DMS53 treated with DMSO at 0.1 percent for 48 hours (cell line): Measurements from ENCODE around the gene GRID1.
"Not testable (repeated sequence)": the region's sequence is repeated elsewhere in the genome, so short reads cannot be mapped to it uniquely, and the experiment has no call there.

ENCODE experiments used
- DNase-seq: peaks from one replicate; lab custom pipeline; 2025; ENCODE audit not compliant: unreplicated experiment; lab: John Stamatoyannopoulos, UW

Gene GRID1

DNA sequence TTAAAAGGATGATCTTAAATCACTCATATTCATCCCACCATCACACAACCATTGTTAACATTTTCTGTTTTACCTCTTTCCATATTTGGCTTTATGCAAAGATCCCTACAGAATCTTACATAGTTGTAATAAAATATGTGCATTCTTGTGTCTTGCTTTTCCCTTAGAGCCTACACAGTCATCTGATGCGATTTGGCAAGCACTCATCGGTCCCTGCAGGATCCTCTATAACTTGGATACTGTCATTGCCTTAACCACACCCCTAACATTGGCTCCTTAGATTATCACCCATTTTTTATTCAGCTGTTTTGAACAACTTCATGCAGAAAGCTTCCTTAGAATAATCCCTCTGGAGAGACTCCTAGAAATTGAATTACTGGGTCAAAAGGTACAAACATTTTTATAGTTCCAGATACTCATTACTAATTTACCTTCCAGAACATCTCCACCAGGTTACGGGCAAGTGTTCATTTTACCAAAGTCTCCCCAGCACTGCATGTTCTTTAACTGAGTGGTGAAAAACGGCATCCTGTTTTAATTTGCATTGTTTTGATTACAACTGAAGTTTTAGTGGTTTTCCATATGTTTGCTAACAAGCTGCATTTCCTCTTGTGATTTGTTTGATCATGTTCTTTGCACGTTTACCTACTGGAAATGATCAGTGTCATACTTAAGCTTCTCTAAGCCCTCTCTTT, 268.3 kb downstream of the GRID1 start:
- DNase-seq = no peak

DNA sequence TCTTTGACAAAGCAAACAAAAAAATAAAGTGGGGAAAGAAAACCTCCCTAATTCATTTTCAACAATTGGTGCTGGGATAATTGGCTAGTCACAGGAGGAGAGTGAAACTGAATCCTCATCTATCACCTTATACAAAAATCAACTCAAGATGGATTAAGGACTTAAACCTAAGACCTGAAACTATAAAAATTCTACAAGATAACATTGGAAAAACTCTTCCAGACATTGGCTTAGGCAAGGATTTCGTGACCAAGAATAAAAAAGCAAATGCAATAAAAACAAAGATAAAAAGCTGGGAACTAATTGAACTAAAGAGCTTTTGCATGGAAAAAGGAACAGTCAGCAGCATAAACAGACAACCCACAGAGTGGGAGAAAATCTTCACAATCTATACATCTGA, 271.5 kb downstream of the GRID1 start:
- not testable (repeated sequence) for DNase-seq

DNA sequence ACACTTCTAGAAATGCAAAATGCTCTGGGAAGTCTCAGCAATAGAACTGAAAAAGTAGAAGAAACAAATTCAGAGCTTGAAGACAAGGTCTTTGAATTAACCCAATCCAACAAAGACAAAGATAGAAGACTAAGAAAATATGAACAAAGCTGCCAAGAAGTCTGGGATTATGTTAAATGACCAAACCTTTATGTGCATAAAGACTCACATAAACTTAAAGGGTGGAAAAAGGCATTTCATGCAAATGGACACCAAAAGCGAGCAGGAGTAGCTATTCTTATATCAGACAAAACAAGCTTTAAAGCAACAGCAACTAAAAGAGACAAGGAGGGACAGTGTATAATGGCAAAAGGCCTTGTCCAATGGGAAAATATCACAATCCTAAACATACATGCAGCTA, 274.3 kb downstream of the GRID1 start:
- DNase-seq = not testable (repeated sequence)

DNA sequence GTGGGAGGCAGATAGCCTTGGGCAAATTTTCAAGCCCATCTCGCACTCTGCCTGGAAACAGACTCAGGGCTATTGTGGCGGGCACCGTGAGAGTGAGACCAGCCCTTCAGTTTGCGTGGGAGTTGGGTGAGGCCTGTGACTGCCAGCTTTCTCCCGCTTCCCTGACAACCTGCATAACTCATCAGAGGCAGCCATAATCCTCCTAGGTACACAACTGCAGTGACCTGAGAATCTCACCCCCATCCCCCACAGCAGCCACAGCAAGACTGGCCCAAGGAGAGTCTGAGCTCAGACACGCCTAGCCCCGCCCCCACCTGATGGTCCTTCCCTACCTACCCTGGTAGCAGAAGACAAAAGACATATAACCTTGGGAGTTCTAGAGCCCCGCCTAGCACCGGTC, 275.4 kb downstream of the GRID1 start:
- no peak for DNase-seq

DNA sequence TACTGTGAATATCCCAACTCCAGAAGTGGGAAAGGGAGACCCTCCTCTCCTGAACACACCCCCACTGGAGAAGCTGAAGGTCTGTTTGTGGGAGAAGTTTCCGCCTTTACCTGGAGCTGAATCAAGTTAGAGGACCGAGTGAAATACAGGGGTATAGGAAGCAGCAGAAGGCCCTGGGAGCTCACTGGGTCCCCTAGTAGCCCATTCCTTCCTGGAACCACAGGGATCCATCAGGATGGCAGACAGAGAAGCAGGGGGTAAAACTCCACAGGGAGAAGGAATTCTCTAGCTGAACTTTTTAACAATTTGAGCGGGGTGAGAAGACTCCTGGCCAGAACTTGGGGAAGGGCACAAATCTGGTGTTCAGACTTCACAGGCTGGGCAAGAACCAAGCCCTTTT, 275.8 kb downstream of the GRID1 start:
- no peak for DNase-seq

DNA sequence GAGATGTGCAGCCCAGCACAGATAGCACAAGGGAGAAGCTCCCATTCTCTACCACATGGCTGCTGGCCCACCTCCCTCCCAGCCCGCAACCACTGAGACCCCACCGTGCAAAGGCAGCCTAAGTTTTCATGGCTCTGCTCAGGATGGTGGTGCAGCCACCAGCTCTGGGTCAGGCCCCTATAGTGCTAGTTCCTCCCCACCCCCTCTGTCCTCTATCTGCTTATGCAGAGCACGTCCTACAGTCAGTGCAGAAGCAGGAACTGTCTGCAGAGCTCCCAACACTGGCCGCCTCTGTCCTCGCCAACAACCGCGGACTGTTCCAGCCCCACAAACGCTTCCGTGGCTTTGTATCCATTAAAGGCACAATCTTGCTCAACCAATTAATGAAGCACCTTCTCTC, 278.9 kb downstream of the GRID1 start:
- no peak for DNase-seq

DNA sequence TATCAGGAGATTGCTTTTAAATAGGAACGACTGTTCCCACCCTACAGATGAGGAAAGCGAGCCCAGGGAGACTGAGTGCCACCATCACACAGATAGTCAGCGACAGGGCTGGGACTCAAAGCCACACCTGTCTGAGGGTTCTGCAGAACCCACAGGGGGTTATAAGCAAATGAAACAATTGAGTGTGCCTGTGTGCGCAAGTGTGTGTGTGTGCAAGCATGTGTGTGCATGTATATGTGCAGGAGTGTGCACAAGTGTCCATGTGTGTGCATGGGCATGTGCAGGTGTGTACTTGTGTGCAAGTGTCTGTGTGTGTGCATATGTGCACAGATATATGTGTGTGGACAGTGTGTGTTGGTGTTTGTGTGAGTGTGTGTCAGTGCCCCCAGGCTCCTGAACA, 280.2 kb downstream of the GRID1 start:
- DNase-seq = no peak

DNA sequence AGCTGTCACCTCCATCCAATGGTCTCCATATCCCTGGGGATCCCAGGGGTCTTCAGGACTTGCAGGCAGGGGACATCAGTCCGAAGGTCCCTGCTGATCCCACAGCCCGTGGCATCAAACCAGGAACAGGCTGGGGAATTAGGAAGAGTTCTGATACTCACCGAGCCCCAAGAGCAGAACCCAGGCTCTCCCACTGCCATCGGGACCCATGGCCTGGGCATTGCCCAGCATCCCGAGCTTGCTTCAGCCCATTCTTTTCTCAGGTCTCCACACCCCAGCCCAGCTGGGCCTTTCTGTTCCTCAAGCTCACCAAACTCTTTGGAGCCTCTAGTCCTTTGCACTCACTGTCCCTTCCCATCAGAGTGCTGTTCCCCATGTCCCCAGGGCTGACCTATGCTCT, 280.9 kb downstream of the GRID1 start:
- DNase-seq = no peak

DNA sequence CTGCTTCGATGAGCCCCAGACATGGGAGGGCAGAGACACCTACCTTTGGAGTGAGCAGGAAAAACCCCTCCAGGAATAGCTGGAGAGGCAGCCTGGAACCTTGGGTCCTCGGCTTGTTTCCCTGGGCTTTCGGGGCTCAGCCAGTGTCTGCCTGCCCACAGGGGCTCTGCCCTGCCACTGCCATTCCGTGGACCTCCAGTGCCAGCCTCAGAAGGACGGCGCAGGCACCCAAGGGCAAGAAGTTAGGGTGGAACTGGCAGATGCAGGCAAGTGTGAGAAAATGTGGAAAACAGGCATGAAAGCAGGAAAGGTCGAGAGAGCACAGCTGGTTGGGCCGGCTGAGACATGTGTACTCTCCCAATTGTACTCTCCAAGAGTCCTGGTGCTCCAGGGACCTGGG, 281.5 kb downstream of the GRID1 start:
- DNase-seq = no peak

DNA sequence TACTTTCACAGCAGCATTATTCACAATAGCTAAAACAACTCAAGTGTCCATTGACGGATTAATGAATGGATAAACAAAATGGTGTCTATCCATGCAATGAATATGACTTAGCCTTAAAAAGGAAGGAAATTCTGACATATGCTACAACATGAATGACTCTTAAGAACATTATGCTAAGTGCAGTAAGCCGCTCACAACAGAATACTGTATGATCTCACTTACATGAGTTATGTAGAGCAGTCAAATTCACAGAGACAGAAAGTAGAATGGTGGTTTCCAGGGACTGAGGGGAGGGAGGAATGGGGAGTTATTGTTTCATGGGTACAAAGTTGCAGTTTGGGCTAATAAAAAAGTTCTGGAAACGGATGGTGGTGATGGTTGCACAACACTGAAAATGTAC, 282.0 kb downstream of the GRID1 start:
- DNase-seq = no peak

DNA sequence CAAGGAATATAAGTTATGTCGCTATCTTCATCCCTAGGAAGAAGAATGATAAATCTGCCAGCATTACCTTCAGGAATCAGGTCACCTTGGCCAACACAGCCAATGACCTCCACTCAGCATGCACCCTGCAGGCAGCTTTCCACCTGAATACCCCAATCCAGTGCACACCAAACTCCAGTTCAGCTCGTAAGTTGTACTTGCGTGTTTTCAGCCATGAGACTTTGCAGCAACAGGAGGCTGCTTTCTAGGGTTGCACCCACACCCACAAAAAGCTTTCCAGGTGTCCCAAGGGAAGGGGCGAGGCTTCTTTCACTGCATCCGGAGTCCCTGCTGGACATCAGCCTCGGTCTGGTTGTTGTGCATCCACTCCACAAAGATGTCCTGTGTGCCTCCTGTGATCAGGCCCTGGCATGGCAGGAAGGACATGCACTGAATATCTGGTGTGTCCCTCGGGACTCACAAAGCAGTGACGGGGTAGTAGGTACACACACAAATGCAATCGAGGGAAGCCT, 282.9 kb downstream of the GRID1 start:
- DNase-seq = no peak

DNA sequence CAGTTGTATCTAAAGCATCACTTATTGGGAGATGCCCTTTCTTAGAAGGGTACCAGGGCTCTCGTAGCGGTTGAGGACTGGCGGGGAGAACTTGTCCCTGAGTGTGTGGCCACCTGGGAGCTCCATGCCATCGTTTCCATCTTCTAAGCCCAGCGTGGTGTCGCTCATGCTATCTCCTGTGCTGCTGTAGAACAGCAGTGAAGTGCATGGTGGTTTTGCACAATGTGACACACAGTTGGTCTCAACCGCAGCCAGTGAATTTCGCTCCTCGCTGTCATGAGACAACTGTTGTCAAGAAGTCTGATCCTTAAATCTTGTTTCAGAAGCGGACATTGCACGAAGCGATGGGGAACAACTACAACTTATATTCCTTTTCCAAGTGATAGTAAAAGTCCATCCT, 283.4 kb downstream of the GRID1 start:
- no peak for DNase-seq

DNA sequence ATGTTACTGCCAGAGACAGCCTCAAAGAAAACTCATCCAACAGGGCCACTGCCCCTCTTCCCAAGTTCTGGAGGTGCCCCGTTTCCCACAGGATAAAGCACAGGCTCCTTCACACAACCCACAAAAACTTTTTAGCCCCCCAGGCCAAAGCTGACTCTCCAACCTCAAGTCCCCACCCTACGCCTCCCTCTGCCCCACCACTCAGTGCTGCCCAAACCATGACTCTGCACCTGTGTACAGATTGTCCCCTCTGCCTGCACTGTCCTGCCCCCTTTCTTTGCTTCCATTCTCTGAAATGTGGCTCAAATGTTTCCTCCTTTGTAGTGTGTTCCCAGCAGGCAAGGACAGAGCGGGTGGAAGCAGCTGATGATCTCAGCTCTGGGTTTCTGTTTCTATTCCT, 284.0 kb downstream of the GRID1 start:
- DNase-seq = no peak

DNA sequence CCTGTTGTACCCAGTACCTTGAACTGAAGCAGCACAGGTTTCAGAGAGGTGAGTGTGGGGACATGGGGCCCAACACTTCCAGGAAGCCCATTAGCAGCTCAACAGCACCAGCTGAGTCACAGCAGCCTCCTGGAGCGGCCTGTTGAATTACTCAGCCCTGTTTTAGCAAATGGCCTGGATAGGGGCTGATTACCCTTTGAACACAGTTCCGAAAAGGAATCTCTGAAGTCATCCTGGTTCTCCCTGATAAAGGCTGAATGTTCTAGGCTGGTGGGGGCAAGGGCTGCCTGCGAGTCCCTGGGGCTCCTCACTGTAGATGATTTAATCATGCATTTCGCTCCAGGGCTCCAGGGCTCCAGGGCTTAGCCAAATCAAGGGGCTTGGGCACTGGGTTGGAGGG, 287.5 kb downstream of the GRID1 start:
- no peak for DNase-seq

DNA sequence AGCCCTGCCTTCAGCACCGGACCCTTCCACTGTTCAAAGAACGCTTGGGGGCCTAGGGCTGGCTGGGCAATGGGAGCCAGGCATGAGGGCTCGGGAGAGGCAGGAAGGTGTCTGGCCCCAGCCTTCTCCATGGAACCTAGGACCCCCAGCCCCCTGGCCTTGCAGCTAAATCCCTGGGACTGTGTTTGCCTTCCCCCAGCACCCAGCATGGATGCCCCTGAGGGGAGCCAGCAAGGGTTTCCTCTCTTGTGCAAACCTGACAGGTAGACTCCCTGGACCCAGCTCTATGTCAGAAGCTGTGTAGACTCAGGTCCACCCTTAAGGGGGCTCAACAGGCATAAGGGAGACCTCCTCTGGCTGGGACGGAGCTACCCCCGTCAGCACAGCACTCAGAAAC, 288.0 kb downstream of the GRID1 start:
- DNase-seq = no peak

DNA sequence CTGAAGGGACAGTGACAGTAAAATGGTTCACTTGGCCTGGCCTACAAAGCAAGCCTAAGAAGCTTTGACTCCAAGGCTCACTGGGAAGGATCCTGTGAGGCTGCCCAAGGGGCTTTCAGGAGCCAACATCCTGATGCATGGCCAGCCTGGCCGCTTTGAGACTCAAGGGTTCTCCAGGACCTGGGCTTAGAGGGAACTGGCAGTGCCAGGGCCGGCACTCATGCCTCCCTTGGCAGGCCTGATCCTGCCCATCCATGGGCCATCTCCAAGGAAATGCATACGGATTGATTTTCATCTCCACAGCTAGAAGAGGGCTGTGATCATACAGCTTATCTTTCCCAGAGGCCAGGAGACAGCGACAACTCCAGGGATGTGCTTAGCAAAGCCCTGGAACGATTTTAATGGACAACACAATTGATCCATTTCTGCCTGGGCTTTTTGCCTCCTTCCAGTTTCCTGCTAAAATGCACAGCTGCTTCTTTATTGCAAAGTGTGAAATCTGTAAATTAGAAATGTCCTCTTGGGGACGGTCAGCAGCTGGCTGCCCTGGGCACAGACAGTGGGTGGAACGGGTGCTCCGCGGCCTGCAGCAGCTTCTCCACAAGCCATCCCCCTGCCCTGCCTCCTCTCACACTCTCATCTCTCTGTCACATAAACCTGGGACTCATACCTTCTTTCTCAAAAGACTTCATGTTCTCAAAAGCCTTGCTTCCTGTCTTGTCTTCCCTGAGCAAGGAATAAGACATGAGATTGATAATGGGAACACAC, 288.5 kb downstream of the GRID1 start:
- DNase-seq = no peak

DNA sequence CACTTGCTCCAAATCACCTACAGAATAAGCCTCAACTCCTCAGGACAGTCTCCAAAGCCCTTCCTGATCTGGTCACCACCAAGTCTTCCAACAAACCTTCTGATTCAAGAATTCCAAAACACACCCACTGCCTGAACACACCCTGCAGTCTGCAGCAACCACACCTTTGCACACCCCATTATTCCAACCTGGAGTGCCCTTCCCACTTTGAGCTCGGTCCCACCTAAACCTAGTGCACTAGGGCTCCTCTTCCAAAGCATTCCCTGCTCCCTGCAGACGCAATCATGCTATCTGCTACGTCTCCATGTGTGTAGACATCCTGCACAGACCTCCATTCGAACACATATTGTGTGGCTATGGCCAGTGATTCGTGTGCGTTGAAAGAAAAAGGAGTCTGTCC, 289.3 kb downstream of the GRID1 start:
- DNase-seq = no peak

DNA sequence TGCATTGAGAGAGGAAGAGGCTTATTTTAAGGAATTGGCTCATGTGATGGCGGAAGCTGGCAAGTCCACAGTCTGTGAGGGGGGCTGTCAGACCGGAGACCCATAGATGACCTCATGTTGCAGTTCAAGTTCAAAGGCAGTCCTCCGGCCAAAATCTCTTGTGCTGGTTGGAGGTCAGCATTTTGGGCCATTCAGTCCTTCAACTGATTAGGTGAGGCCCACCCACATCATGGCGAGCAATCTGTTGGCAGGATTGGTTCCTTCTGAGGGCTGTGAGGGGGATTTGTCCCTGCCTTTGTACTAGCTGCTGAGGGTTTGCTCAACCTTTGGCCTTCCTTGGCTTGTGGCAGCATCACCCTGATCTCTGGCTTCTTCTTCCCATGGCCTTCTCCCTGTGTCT, 290.1 kb downstream of the GRID1 start:
- DNase-seq = not testable (repeated sequence)

DNA sequence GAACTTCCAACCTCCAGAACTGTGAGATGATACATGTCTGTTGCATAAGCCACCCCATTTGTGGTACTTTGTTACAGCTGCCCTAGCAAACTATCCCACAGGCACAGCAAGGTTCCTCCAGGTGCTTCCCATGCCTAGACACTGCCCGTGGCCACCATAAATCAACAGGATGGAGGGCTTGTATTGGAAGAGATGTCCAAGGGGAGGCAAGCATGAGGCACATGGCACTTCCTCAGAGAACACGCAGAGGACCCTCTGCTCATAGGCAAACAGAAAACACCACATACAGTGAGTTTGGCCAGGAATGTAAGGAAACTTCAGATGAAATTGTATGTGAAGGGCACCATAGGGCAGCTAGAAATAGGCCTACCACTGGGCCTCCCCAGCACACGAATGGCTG, 291.1 kb downstream of the GRID1 start:
- no peak for DNase-seq

DNA sequence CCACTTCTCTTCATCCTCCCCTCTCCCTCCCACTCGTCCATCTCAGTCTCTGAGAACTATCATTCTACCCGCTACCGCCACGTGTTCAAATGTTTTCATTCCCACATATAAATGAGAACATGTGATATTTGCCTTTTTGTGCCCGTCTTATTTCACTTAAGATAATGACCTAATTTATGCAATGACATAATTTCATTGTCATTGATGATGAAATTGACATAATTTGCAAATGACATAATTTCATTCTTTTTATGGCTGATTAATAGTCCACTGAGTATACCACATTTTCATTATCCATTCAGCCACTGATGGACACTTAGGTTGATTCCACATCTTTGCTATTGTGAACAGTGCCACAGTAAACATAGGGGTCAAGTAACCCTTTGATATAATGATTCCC, 292.3 kb downstream of the GRID1 start:
- no peak for DNase-seq

DNA sequence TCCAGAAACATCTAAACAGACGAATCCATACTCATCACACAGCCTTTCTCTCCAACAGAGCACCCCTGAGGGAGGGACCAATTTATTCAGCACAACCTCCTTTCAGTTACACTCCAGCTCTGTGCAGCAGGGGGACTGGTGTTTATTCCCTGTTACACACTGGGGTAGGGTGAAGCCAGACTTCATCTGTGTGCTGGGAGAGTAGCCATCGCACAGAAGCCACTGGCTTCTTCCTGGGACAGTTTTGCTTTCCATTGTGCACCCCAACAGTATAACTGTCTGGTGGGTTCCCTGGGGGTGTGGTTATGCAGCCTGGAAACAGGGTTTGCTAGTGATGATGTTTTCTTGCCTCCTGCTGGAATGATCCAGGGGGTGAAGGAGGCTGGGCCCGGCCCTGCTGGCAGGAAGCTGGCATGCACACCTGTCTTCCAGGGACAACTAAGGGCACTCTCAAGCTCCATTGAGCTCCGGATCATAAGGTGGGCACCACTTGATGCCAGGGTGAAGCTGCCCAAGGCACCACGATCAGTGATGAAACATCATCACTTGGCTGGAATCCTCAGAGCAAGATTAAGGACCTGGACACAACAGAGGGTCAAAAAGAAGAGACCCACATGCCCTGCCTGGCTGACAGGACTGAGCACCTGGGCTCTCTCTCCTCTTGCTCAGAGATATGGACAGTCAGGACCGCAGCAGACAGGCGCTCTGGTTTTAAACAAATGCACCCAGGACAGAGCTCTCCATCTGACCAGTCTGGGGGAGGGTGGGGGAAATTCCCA, 293.2 kb downstream of the GRID1 start:
- no peak for DNase-seq

DNA sequence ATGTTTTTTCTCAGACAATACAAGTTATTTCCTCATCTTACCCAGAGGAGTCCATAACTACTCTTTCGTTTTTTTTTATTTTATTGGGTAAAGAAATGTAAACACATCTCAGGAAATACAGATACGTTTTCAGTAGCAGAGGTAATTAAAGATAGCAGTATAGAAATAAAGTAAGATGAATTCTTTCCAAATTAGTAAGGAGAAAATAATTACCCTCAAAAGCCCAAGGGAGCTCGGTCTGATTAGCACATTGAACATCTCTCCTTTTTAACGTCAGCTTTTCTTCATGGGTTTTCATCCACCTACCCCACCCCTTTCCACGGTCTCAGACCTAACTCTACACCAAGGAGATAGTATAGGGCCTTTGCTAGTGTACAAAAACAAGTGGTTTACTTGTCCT, 294.2 kb downstream of the GRID1 start:
- no peak for DNase-seq
